C4-2B (cell line): Measurements from ENCODE around the gene ERV3-1.
A peak's percentile ranks its signal among the peaks of the same experiment; 100 is the strongest.

ENCODE experiments used
- ZFX ChIP-seq: fragments of 450-650 bp; IDR thresholded peaks from 2 replicates; pipeline ENCODE4 v1.6.1; 2017
- TF ChIP-seq, protein P1 (sequence below): fragments of 450-650 bp; conservative IDR thresholded peaks from 2 replicates; pipeline ENCODE4 v1.5.1; 2017; ENCODE audit warnings: mild to moderate bottlenecking

DNA sequence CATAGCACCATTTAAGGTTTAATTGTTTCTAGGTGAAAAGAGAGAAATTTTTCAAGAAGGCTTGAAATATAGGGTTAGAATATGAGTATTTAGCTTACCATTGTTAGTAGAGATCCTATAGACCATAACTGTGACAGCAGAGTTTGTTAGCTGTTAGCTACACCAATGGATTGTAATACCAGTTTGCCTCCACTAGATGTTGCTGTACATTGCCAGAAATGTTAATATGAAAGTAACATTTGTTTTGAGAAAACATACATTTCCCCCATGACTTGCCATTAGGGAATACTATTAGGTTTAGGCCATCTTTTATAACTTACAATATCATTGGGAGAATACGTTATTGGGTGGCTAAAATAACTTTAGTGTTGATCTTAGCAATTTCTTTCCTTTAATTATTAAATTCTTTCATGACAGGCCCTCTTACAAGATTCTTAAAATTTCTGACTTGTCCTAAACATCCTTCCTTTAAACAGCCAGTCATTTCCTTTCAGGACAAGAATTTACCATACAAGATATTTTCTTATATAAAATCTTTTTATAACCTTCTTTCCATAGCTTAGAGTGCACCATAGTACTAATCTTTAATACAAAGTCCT lies 55.1 kb downstream of the ERV3-1 start:
- TF ChIP-seq, protein P1, sequence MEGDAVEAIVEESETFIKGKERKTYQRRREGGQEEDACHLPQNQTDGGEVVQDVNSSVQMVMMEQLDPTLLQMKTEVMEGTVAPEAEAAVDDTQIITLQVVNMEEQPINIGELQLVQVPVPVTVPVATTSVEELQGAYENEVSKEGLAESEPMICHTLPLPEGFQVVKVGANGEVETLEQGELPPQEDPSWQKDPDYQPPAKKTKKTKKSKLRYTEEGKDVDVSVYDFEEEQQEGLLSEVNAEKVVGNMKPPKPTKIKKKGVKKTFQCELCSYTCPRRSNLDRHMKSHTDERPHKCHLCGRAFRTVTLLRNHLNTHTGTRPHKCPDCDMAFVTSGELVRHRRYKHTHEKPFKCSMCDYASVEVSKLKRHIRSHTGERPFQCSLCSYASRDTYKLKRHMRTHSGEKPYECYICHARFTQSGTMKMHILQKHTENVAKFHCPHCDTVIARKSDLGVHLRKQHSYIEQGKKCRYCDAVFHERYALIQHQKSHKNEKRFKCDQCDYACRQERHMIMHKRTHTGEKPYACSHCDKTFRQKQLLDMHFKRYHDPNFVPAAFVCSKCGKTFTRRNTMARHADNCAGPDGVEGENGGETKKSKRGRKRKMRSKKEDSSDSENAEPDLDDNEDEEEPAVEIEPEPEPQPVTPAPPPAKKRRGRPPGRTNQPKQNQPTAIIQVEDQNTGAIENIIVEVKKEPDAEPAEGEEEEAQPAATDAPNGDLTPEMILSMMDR: peak; percentile 87
- no peak for TF ChIP-seq ZFX
